ENCODE measurements around the gene SH3TC2. TPM values are rescaled to one million over a fixed set of nuclear protein-coding genes. Genes with fewer than 3 reads are reported as not detected.

The SH3TC2 gene
- total RNA-seq, 2 donors from 2014 or later: 0.27 to 0.75 TPM

DNA sequence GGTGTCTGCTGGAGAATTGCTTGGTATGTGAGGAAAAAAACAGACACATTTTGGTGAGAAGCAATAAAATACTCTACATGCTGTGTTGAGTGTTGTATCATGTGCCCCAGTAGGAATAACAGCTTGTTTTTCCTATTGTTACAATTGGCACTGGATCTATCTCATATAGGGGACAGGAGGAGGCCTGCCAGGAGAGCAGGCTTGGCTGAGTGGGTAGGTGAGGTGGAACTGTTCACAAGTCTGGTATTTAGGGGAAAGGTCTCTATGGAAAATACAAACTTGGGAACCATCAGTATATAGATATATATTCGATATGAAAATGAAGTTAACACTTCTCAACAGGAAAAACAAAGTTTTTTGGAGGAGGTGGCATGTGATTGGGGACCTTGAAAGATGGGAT is 9.5 kb upstream of the SH3TC2 start:
- Mint-ChIP-seq H3K36me3 (ENCODE audit: low read depth) (no peaks in the 10 kb centered on the region), H3K9me3 (peaks cover under 1% of the 10 kb centered on the region), H3K27me3 (ENCODE audit: insufficient read depth) (peaks cover 23% of the 10 kb centered on the region), H3K4me1 (no peaks in the 10 kb centered on the region), H3K27ac (no peak overlapping the region), H3K4me3 (no peak overlapping the region)
- TF ChIP-seq, protein P1, sequence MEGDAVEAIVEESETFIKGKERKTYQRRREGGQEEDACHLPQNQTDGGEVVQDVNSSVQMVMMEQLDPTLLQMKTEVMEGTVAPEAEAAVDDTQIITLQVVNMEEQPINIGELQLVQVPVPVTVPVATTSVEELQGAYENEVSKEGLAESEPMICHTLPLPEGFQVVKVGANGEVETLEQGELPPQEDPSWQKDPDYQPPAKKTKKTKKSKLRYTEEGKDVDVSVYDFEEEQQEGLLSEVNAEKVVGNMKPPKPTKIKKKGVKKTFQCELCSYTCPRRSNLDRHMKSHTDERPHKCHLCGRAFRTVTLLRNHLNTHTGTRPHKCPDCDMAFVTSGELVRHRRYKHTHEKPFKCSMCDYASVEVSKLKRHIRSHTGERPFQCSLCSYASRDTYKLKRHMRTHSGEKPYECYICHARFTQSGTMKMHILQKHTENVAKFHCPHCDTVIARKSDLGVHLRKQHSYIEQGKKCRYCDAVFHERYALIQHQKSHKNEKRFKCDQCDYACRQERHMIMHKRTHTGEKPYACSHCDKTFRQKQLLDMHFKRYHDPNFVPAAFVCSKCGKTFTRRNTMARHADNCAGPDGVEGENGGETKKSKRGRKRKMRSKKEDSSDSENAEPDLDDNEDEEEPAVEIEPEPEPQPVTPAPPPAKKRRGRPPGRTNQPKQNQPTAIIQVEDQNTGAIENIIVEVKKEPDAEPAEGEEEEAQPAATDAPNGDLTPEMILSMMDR (conservative IDR thresholded peaks at IDR 0.05): no peak
- DNase-seq: no peak
- Histone ChIP-seq H3K27ac (ENCODE audit: low read depth, low read length) (no peak overlapping the region), H3K4me1 (ENCODE audit: control insufficient read depth, insufficient read depth, low read length) (no peaks in the 10 kb centered on the region), H3K9ac (ENCODE audit: extremely low read depth, low read length, poor library complexity, severe bottlenecking) (no peak overlapping the region), H3K4me3 (ENCODE audit: low read length) (no peak overlapping the region), H3K36me3 (ENCODE audit: control insufficient read depth, insufficient read depth, low read length) (no peaks in the 10 kb centered on the region), H3K27me3 (ENCODE audit: control insufficient read depth, insufficient read depth, low read length, poor library complexity, severe bottlenecking) (peaks cover 6% of the 10 kb centered on the region), H3K9me3 (ENCODE audit: control insufficient read depth, low read length) (no peaks in the 10 kb centered on the region)
- WGBS, 2 experiments (ENCODE audit: insufficient coverage in 1 of 2, insufficient read length in 1 of 2): 89% methylated on average over 1 of the region's 1 CpG; no CpG with 5 or more reads in 1 of the 2 experiments

GRCh38 chr5:149071756-149072155 is 8.9 kb upstream of the SH3TC2 start:
- TF ChIP-seq, protein P1 (conservative IDR thresholded peaks at IDR 0.05): no peak
- Mint-ChIP-seq H3K27ac (no peak overlapping the region), H3K4me1 (no peaks in the 10 kb centered on the region), H3K36me3 (ENCODE audit: low read depth) (no peaks in the 10 kb centered on the region), H3K27me3 (ENCODE audit: insufficient read depth) (peaks cover 23% of the 10 kb centered on the region), H3K4me3 (no peak overlapping the region), H3K9me3 (peaks cover 3% of the 10 kb centered on the region)
- no peaks in the 10 kb centered on the region for H3K4me1 ChIP-seq (ENCODE audit: control insufficient read depth, insufficient read depth, low read length)
- H3K27me3 ChIP-seq (ENCODE audit: control insufficient read depth, insufficient read depth, low read length, poor library complexity, severe bottlenecking): peaks cover 6% of the 10 kb centered on the region
- H3K9ac ChIP-seq (ENCODE audit: extremely low read depth, low read length, poor library complexity, severe bottlenecking): no peak overlapping the region
- DNase-seq: no peak
- no peaks in the 10 kb centered on the region for H3K36me3 ChIP-seq (ENCODE audit: control insufficient read depth, insufficient read depth, low read length)
- H3K27ac ChIP-seq (ENCODE audit: low read depth, low read length): no peak overlapping the region
- no peak overlapping the region for H3K4me3 ChIP-seq (ENCODE audit: low read length)
- no peaks in the 10 kb centered on the region for H3K9me3 ChIP-seq (ENCODE audit: control insufficient read depth, low read length)
- 75 to 80% methylated on average over 1 of the region's 2 CpGs for WGBS, 2 experiments (ENCODE audit: insufficient coverage in 1 of 2, insufficient read length in 1 of 2)

DNA sequence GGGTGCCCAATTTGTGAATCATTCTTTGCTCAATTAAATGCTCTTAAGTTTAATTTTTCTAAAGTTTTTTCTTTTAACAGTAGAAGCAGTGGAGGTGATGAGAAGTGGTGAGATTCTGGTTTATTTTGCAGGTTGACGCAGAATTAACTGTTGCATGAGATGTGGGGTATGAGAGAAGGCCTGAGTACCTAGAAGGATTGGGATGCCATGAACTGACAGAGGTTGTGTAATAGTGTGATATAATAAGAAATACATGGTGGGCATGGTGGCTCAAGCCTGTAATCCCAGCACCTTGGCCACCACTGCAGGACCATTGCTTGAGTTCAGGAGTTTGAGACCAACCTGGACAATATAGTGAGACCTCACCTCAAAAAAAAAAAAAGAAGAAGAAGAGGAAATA is 8.4 kb upstream of the SH3TC2 start:
- Mint-ChIP-seq H3K36me3 (ENCODE audit: low read depth) (no peaks in the 10 kb centered on the region), H3K27ac (no peak overlapping the region), H3K9me3 (peaks cover 3% of the 10 kb centered on the region), H3K4me3 (no peak overlapping the region), H3K27me3 (ENCODE audit: insufficient read depth) (peaks cover 20% of the 10 kb centered on the region), H3K4me1 (no peaks in the 10 kb centered on the region)
- WGBS, 2 experiments (ENCODE audit: insufficient coverage in 1 of 2, insufficient read length in 1 of 2): 94 to 100% methylated on average over 1 of the region's 1 CpG
- DNase-seq: no peak
- Histone ChIP-seq H3K4me3 (ENCODE audit: low read length) (no peak overlapping the region), H3K9me3 (ENCODE audit: control insufficient read depth, low read length) (no peaks in the 10 kb centered on the region), H3K27me3 (ENCODE audit: control insufficient read depth, insufficient read depth, low read length, poor library complexity, severe bottlenecking) (peaks cover 6% of the 10 kb centered on the region), H3K9ac (ENCODE audit: extremely low read depth, low read length, poor library complexity, severe bottlenecking) (no peak overlapping the region), H3K27ac (ENCODE audit: low read depth, low read length) (no peak overlapping the region), H3K4me1 (ENCODE audit: control insufficient read depth, insufficient read depth, low read length) (no peaks in the 10 kb centered on the region), H3K36me3 (ENCODE audit: control insufficient read depth, insufficient read depth, low read length) (no peaks in the 10 kb centered on the region)
- TF ChIP-seq, protein P1 (conservative IDR thresholded peaks at IDR 0.05): no peak

Measured in endodermal cell (in vitro differentiated cells).